ENCODE data around the gene CMTM3.

GRCh38 chr16:66651474-66651765 is 46.9 kb downstream of the CMTM3 start:
- TF ChIP-seq, protein P1, sequence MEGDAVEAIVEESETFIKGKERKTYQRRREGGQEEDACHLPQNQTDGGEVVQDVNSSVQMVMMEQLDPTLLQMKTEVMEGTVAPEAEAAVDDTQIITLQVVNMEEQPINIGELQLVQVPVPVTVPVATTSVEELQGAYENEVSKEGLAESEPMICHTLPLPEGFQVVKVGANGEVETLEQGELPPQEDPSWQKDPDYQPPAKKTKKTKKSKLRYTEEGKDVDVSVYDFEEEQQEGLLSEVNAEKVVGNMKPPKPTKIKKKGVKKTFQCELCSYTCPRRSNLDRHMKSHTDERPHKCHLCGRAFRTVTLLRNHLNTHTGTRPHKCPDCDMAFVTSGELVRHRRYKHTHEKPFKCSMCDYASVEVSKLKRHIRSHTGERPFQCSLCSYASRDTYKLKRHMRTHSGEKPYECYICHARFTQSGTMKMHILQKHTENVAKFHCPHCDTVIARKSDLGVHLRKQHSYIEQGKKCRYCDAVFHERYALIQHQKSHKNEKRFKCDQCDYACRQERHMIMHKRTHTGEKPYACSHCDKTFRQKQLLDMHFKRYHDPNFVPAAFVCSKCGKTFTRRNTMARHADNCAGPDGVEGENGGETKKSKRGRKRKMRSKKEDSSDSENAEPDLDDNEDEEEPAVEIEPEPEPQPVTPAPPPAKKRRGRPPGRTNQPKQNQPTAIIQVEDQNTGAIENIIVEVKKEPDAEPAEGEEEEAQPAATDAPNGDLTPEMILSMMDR (IDR thresholded peaks at IDR 0.05): no peak
- no peak for TF ChIP-seq EZH2phosphoT487 (IDR thresholded peaks at IDR 0.05)
